RWPE2 (cell line): Measurements from ENCODE around the gene CITED2.
A peak's percentile ranks its signal among the peaks of the same experiment; 100 is the strongest.

Experiments
- ATAC-seq: fragments of 200-7000 bp; cut with Tn5 transposase; 3 replicates; pipeline ENCODE4 v1.9.1; 2021; ENCODE audit warnings: low read depth
- DNase-seq: peaks from one replicate; pipeline ENCODE4 v3.0.0-alpha.2; 2020; ENCODE audit warnings: low spot score
- H3K27ac ChIP-seq: fragments of 450-650 bp; 2 replicates; pipeline ENCODE4 v1.5.1; 2017; ENCODE audit warnings: mild to moderate bottlenecking; ENCODE audit not compliant: poor library complexity, severe bottlenecking
- H3K27me3 ChIP-seq: fragments of 250-450 bp; sonication (Bioruptor Pico); 2 replicates; pipeline ENCODE4 v1.5.1; 2021; ENCODE audit warnings: mild to moderate bottlenecking, moderate library complexity; ENCODE audit not compliant: insufficient read depth, poor library complexity, severe bottlenecking
- H3K36me3 ChIP-seq: fragments of 250-450 bp; sonication (Bioruptor Pico); 2 replicates; pipeline ENCODE4 v1.5.1; 2020; ENCODE audit warnings: low read depth, mild to moderate bottlenecking, moderate library complexity
- H3K4me1 ChIP-seq: fragments of 250-450 bp; sonication (Bioruptor Pico); 2 replicates; pipeline ENCODE4 v1.5.1; 2021; ENCODE audit warnings: mild to moderate bottlenecking, moderate library complexity; ENCODE audit not compliant: insufficient read depth, poor library complexity, severe bottlenecking
- H3K4me3 ChIP-seq: fragments of 250-450 bp; sonication (Bioruptor Pico); 2 replicates; pipeline ENCODE4 v1.5.1; 2021; ENCODE audit warnings: mild to moderate bottlenecking, moderate library complexity; ENCODE audit not compliant: severe bottlenecking
- H3K9me3 ChIP-seq: fragments of 250-450 bp; sonication (Bioruptor Pico); 2 replicates; pipeline ENCODE4 v1.5.1; 2021; ENCODE audit warnings: mild to moderate bottlenecking, moderate library complexity; ENCODE audit not compliant: severe bottlenecking
- TF ChIP-seq, protein P1 (sequence below): fragments of 450-650 bp; IDR thresholded peaks from one replicate; pipeline ENCODE4 v1.5.1; 2017; ENCODE audit warnings: mild to moderate bottlenecking, moderate library complexity; ENCODE audit not compliant: poor library complexity, severe bottlenecking

CITED2 gene

DNA sequence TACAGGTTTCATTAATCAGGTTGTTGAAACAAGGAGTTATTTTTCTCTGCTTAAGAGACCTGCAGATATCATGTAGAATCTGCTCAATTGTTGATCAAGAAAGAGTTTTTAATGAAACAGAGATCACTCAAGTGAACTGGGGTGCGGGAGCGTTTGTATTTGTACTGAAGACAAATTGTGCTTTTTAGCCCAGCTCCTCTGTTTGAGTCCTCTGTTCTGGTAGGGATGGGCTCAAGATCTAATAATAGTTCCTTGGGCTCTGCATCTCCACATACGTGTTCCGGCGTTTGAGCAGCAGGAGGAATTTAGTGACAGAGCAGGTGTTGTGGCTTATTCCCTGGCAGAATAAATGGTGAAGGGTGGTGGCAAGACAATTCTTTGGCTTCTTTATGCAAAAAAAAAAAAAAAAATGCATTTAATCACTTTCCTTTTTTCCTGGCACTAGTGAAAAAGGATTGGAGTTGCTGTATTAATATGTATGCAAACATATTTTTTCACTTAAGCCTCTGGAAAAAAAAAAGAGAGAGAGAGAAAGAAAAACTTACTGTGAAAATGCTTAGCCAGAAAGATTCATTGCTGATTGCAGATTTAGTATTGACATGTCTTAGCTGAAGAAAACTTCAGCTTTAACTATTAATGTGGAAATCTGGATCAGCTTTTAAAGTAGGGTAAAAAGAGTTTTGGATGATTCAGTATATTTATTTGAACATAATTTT is 4.0 kb downstream of the CITED2 start:
- TF ChIP-seq, protein P1, sequence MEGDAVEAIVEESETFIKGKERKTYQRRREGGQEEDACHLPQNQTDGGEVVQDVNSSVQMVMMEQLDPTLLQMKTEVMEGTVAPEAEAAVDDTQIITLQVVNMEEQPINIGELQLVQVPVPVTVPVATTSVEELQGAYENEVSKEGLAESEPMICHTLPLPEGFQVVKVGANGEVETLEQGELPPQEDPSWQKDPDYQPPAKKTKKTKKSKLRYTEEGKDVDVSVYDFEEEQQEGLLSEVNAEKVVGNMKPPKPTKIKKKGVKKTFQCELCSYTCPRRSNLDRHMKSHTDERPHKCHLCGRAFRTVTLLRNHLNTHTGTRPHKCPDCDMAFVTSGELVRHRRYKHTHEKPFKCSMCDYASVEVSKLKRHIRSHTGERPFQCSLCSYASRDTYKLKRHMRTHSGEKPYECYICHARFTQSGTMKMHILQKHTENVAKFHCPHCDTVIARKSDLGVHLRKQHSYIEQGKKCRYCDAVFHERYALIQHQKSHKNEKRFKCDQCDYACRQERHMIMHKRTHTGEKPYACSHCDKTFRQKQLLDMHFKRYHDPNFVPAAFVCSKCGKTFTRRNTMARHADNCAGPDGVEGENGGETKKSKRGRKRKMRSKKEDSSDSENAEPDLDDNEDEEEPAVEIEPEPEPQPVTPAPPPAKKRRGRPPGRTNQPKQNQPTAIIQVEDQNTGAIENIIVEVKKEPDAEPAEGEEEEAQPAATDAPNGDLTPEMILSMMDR: no peak
- ATAC-seq: no peak
- Histone ChIP-seq H3K9me3 (no peaks in the 10 kb centered on the region), H3K27me3 (no peaks in the 10 kb centered on the region), H3K4me3 (no peak overlapping the region), H3K4me1 (peaks cover 6% of the 10 kb centered on the region), H3K27ac (peak overlapping the region; percentile 10), H3K36me3 (peaks cover 17% of the 10 kb centered on the region)
- no peak for DNase-seq

DNA sequence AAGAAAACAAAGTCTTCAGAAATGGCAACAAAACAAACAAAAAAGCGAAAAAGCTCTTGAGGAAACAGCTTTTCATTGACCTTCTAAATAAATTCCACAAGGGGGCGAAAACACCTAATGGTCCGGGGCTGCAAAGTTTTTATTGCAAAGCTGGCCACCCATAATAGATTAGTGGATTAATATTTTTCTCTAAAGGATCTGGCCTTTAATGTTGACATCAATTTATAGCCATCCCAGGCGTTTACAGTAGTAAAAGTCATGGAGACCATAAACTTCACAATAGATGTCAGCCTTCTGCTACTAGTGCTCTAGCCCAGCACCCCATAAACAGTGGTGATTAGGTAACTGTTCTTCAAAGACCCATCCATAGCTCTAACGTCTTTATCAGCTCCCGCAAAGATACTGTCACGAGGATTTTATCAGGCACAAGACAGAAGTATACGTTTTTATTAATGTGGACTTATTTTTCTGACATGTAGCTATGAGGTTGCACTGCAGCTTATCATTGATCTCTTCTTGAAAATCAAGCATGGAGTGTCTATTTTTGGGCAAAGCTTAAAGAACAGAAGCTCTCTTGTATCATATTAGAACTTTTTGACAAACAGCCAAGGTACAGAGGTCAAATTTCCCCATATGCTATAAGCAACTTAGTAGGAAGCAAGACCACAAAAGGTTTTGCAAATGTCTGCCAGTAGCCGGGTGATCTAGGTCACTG is 4.7 kb downstream of the CITED2 start:
- DNase-seq (no peak), ATAC-seq (no peak)
- Histone ChIP-seq H3K9me3 (no peaks in the 10 kb centered on the region), H3K27me3 (no peaks in the 10 kb centered on the region), H3K4me1 (peaks cover 6% of the 10 kb centered on the region), H3K36me3 (peaks cover 17% of the 10 kb centered on the region), H3K4me3 (no peak overlapping the region), H3K27ac (peak overlapping the region; percentile 10)
- TF ChIP-seq, protein P1: peak; percentile 92

DNA sequence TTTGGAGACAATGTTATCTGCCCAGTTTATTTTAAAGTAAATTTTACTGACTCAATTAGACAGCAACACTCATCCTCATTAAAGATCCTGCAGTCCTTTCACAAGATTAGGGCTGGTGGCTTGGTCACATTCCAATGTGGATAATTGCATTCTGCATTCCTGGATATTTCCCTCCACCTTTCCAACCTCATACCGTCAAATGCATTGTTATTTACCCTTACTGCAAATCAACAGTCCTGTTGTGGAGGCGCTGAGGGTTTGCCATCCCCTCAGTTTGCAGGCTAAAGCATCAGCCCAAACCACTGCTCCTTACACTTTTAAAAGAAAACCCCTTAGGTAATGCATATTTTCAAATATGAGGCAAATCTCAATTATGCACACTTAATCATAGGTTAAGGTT is 5.4 kb downstream of the CITED2 start:
- H3K27me3 ChIP-seq: no peaks in the 10 kb centered on the region
- H3K27ac ChIP-seq: no peak overlapping the region
- peaks cover 17% of the 10 kb centered on the region for H3K36me3 ChIP-seq
- H3K9me3 ChIP-seq: no peaks in the 10 kb centered on the region
- DNase-seq (no peak), ATAC-seq (no peak)
- H3K4me3 ChIP-seq: no peak overlapping the region
- peaks cover 6% of the 10 kb centered on the region for H3K4me1 ChIP-seq
- TF ChIP-seq, protein P1: no peak

DNA sequence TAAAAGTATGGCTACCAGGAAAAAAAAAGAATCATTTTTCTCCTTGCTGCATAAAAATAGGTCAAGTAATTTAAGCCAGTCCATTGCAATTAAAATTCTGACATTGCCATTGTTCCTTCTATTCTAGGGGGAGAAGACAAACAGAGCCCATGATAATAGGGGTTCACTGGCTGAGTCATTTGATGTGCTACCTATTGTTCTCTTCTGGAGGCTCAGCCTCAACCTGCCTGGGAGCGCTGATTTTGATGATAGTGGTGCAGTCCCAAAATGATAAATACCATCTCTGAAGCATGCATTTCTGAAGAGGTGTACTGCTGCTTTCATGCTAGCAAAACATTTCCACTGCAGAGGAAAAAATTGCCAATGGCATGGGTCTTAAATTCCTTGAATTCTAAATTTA is 5.8 kb downstream of the CITED2 start:
- ATAC-seq: no peak
- H3K4me3 ChIP-seq: no peak overlapping the region
- H3K27me3 ChIP-seq: no peaks in the 10 kb centered on the region
- TF ChIP-seq, protein P1: no peak
- peaks cover 6% of the 10 kb centered on the region for H3K4me1 ChIP-seq
- DNase-seq: no peak
- H3K36me3 ChIP-seq: peaks cover 17% of the 10 kb centered on the region
- H3K9me3 ChIP-seq: no peaks in the 10 kb centered on the region
- H3K27ac ChIP-seq: no peak overlapping the region

DNA sequence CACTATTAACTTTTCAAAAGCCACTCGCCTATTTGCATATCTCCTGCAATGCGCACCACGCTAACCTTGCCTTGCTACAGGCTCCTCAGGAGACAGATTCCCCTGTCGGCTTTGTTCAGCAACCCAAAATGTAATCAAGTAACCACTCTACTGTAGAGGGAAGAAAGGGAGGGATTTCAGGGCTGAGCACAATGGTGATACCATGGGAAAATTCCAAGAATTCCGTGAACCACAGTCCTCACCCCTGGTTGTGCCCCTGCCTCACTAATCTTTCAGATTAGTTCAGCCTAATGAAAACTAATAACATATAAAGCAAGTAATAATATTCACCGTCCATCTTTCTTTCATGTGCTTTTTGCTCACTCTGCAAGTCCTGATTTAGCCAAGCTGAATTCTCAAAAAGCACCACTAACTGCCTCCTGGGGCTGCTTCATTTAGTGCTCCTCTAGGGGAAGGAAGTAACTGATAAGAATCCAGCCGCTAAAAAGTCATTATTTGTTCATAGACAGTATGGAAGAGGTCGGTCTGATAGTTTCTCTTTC is 6.6 kb downstream of the CITED2 start:
- peaks cover 6% of the 10 kb centered on the region for H3K4me1 ChIP-seq
- no peak overlapping the region for H3K4me3 ChIP-seq
- DNase-seq (no peak), ATAC-seq (no peak)
- peaks cover 14% of the 10 kb centered on the region for H3K36me3 ChIP-seq
- no peaks in the 10 kb centered on the region for H3K9me3 ChIP-seq
- H3K27ac ChIP-seq: no peak overlapping the region
- TF ChIP-seq, protein P1: no peak
- no peaks in the 10 kb centered on the region for H3K27me3 ChIP-seq
